ENCODE results near the gene NDUFA11. TPM values are rescaled to one million over a fixed set of nuclear protein-coding genes. Genes with fewer than 3 reads are reported as not detected.

Gene NDUFA11
- total and polyA plus RNA-seq, 2 of the 4 experiments (the other 2 are of a cell fraction): 375 to 1,276 TPM

GRCh38 chr19:5922161-5922545 lies 18.6 kb upstream of the NDUFA11 start:
- Histone ChIP-seq H2BK15ac (ENCODE audit: low read depth, low read length) (no peak overlapping the region), H2AK9ac (replicated peaks; ENCODE audit: low read depth, low read length, poor library complexity) (no peak overlapping the region), H2BK120ac (ENCODE audit: low read depth, low read length) (no peak overlapping the region), H3K56ac (ENCODE audit: extremely low read depth, insufficient read depth, low read length) (no peak overlapping the region), H2BK20ac (ENCODE audit: low read depth, low read length) (no peak overlapping the region), H4K20me1 (ENCODE audit: insufficient read depth, low read length) (no peaks in the 10 kb centered on the region; the same call in 1 of the 2 replicates), H3K4me3 (ENCODE audit: insufficient read depth, low read depth, low read length) (no peak overlapping the region), H3K9me3 (ENCODE audit: control insufficient read depth, insufficient read depth, low read length) (no peaks in the 10 kb centered on the region), H3K18ac (ENCODE audit: low read depth, low read length) (no peak overlapping the region), H3K9me1 (ENCODE audit: insufficient read depth, low read length) (0 out of 2 replicates have a peak, but pooled peaks cover 2% of the 10 kb centered on the region), H4K5ac (ENCODE audit: low read depth, low read length) (no peak overlapping the region), H3K23ac (ENCODE audit: low read depth, low read length) (no peak overlapping the region), H3K36me3 (ENCODE audit: control insufficient read depth, insufficient read depth, low read length) (peaks cover 88% of the 10 kb centered on the region), H3K9ac (ENCODE audit: low read depth, low read length) (no peak overlapping the region), H2BK5ac (ENCODE audit: low read depth, low read length, poor library complexity, severe bottlenecking) (no peak overlapping the region), H4K8ac (ENCODE audit: low read depth in 2 of 2, low read length in 2 of 2) (no peak overlapping the region), H3K79me1 (ENCODE audit: low read depth in 1 of 2, low read length in 2 of 2) (peaks cover 4 to 10% of the 10 kb centered on the region in 2 experiments; a peak in 2 of 4 replicates), H3K14ac (replicated peaks; ENCODE audit: low read depth, low read length) (no peak overlapping the region), H2AFZ (replicated peaks; ENCODE audit: low read length, poor library complexity) (no peak overlapping the region), H3K4me1 (ENCODE audit: control insufficient read depth, insufficient read depth, low read length) (peaks cover 1% of the 10 kb centered on the region; the same call in 1 of the 2 replicates), H3K4ac (ENCODE audit: low read depth, low read length) (no peak overlapping the region), H4K91ac (ENCODE audit: insufficient read depth, low read depth, low read length) (no peak overlapping the region), H3K4me2 (ENCODE audit: low read depth, low read length) (no peak overlapping the region), H3K27ac (ENCODE audit: insufficient read depth, low read length) (no peak overlapping the region), H2AK5ac (ENCODE audit: low read depth, low read length) (no peak overlapping the region), H3K27me3 (ENCODE audit: control insufficient read depth, insufficient read depth, low read length) (no peaks in the 10 kb centered on the region)
- ChIA-PET POLR2A (ENCODE audit: unreplicated experiment) (no interaction called here), CTCF (no interaction called here)
- DNase-seq (no peak), ATAC-seq (ENCODE audit: low read depth) (no peak)
- BruUV-seq (replicated peaks): no TSS peak
- in situ Hi-C loops (cut with MboI; ENCODE audit: low sequenced_read_pairs): no loop called here
- WGBS, 2 experiments (ENCODE audit: extremely low coverage in 2 of 2, insufficient read length in 1 of 2): 78% methylated on average over 3 of the region's 12 CpGs; no CpG with 5 or more reads in 1 of the 2 experiments
- TF ChIP-seq MXI1 (IDR thresholded peaks at IDR 0.05; ENCODE audit: borderline replicate concordance, low read depth, low read length) (no peak), CTCF (conservative IDR thresholded peaks at IDR 0.05; ENCODE audit: low read depth, low read length) (no peak), USF2 (IDR thresholded peaks at IDR 0.05; ENCODE audit: low read depth, low read length) (no peak), CEBPB (IDR thresholded peaks at IDR 0.05; ENCODE audit: low read depth, low read length) (no peak), POLR2A (IDR thresholded peaks at IDR 0.05; ENCODE audit: low read depth, low read length) (no peak), SMC3 (IDR thresholded peaks at IDR 0.05; ENCODE audit: low read depth, low read length) (no peak), ELK1 (IDR thresholded peaks at IDR 0.05; ENCODE audit: borderline replicate concordance, low read depth, low read length) (no peak), RCOR1 (IDR thresholded peaks at IDR 0.05; ENCODE audit: insufficient replicate concordance, low read length) (no peak), NFE2L2 (IDR thresholded peaks at IDR 0.05; ENCODE audit: low read depth, low read length) (no peak), BHLHE40 (IDR thresholded peaks at IDR 0.05; ENCODE audit: low read depth, low read length) (no peak), MAZ (IDR thresholded peaks at IDR 0.05; ENCODE audit: borderline replicate concordance, low read depth, low read length) (no peak), RAD21 (IDR thresholded peaks at IDR 0.05; ENCODE audit: low read length) (no peak), CHD1 (IDR thresholded peaks at IDR 0.05; ENCODE audit: low read depth, low read length) (no peak), FOS (IDR thresholded peaks at IDR 0.05; ENCODE audit: low read depth, low read length) (no peak), MAFK (IDR thresholded peaks at IDR 0.05; ENCODE audit: low read depth, low read length) (no peak), RFX5 (IDR thresholded peaks at IDR 0.05; ENCODE audit: low read depth, low read length) (no peak)
- intact Hi-C loops (cut with micrococcal nuclease): no loop called here
- dilution Hi-C loops (cut with HindIII; ENCODE audit: low sequenced_read_pairs, unreplicated experiment): no loop called here
